HL-60 (cell line): ENCODE data around the gene XPNPEP2.

Source experiments
- CTCF ChIP-seq: IDR thresholded peaks from one replicate; pipeline ENCODE4 v1.5.1; 2011; ENCODE audit warnings: low read length, control low read depth, inconsistent platforms; ENCODE audit not compliant: insufficient read depth
- POLR2AphosphoS5 ChIP-seq: IDR thresholded peaks from 2 replicates; pipeline ENCODE4 v1.6.1; 2012; ENCODE audit warnings: low read depth
- REST ChIP-seq: IDR thresholded peaks from 2 replicates; pipeline ENCODE4 v1.6.1; 2012; ENCODE audit warnings: low read depth; ENCODE audit not compliant: insufficient replicate concordance
- SPI1 ChIP-seq: IDR thresholded peaks from 2 replicates; pipeline ENCODE4 v1.6.1; 2012; ENCODE audit warnings: low read depth, mild to moderate bottlenecking, borderline replicate concordance

- TF ChIP-seq CTCF (no peak), SPI1 (no peak), POLR2AphosphoS5 (no peak), REST (no peak)
These were observed 30.8 kb downstream of the XPNPEP2 start for GRCh38 chrX:129769467-129770154.
